Right kidney (tissue), 9 donors: Measurements from ENCODE around the gene ASAP2.

Experiments
- DNase-seq: peaks from one replicate; pipeline ENCODE4 v3.0.0-alpha.2; 2016
- long read RNA-seq, 8 donors: transcript quantifications; one replicate each; lab custom pipeline, GENCODE V29; 2026

Gene ASAP2
- long read RNA-seq, donor 1, full-length matches to known transcripts = 2 of 119 reads
- long read RNA-seq, donor 1, partial matches to known transcripts = 79 of 119 reads
- long read RNA-seq, donor 1, other reads (novel, unspliced or antisense) = 38 of 119 reads
- long read RNA-seq, donor 2, full-length matches to known transcripts = 2 of 46 reads
- long read RNA-seq, donor 2, partial matches to known transcripts = 34 of 46 reads
- long read RNA-seq, donor 2, other reads (novel, unspliced or antisense) = 10 of 46 reads
- long read RNA-seq, donor 3, full-length matches to known transcripts = 1 of 75 reads
- long read RNA-seq, donor 3, partial matches to known transcripts = 69 of 75 reads
- long read RNA-seq, donor 3, other reads (novel, unspliced or antisense) = 5 of 75 reads
- long read RNA-seq, donor 4, full-length matches to known transcripts = 8 of 173 reads
- long read RNA-seq, donor 4, partial matches to known transcripts = 123 of 173 reads
- long read RNA-seq, donor 4, other reads (novel, unspliced or antisense) = 42 of 173 reads
- long read RNA-seq, donor 5, full-length matches to known transcripts = 6 of 6 reads
- long read RNA-seq, donor 5, partial matches to known transcripts = 0 of 6 reads
- long read RNA-seq, donor 5, other reads (novel, unspliced or antisense) = 0 of 6 reads
- long read RNA-seq, donor 6, full-length matches to known transcripts = 3 of 52 reads
- long read RNA-seq, donor 6, partial matches to known transcripts = 49 of 52 reads
- long read RNA-seq, donor 6, other reads (novel, unspliced or antisense) = 0 of 52 reads
- long read RNA-seq, donor 7, full-length matches to known transcripts = 3 of 101 reads
- long read RNA-seq, donor 7, partial matches to known transcripts = 98 of 101 reads
- long read RNA-seq, donor 7, other reads (novel, unspliced or antisense) = 0 of 101 reads
- long read RNA-seq, donor 8, full-length matches to known transcripts = 1 of 19 reads
- long read RNA-seq, donor 8, partial matches to known transcripts = 18 of 19 reads
- long read RNA-seq, donor 8, other reads (novel, unspliced or antisense) = 0 of 19 reads

DNA sequence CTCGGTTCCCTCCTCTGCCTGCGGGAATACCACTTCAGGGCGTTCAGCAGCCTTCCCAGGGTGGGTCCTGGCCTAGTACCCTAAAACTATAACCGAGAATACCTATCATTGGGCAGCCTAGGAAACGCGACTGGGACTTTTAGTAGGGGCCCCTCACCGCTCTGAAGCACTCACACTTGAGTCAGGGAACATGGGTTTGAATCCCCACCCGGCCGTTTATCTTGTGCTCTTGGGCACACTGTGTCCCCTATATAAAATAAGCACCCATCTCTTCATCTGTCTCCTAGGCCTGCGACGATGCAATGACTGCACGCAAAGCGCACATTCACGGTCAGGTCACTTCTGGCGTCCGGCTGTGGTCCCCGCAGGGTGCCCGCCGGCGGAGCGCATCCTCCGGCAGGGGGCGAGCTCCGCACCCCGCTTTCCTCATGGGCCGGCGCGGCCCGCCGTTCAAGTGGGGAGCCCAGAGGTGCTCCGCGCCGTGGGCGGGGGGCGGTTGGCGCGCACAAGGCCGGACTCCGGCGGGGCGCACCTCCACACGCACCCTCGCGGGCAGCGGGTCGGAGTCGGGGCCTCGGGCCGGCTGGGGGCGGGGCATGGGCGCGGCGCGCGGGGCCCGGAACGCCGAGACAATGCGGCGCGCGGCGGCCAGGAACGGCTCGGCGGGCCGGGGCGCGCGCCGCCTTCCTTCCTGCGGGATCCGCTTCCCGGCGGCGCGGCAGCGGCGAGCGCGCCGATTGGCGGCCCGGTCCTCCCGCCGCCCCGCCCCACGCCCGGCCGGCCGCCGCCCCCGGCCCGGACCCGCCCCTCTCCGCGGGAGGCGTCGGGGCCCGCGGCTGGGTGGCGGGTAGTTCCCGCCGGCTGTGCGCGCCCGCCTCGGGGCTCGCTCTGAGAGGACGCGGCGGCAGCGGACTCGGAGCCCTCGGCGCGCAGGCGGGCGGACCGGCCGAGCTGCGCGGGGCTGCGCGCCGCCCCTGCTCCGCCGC lies at the start of gene ASAP2:
Gene ASAP2, plus strand, starts transcription at position 850 of the 986 bp plus-strand sequence. CDS start 293 bp downstream, outside the sequence.
- DNase-seq = peak; percentile 83

DNA sequence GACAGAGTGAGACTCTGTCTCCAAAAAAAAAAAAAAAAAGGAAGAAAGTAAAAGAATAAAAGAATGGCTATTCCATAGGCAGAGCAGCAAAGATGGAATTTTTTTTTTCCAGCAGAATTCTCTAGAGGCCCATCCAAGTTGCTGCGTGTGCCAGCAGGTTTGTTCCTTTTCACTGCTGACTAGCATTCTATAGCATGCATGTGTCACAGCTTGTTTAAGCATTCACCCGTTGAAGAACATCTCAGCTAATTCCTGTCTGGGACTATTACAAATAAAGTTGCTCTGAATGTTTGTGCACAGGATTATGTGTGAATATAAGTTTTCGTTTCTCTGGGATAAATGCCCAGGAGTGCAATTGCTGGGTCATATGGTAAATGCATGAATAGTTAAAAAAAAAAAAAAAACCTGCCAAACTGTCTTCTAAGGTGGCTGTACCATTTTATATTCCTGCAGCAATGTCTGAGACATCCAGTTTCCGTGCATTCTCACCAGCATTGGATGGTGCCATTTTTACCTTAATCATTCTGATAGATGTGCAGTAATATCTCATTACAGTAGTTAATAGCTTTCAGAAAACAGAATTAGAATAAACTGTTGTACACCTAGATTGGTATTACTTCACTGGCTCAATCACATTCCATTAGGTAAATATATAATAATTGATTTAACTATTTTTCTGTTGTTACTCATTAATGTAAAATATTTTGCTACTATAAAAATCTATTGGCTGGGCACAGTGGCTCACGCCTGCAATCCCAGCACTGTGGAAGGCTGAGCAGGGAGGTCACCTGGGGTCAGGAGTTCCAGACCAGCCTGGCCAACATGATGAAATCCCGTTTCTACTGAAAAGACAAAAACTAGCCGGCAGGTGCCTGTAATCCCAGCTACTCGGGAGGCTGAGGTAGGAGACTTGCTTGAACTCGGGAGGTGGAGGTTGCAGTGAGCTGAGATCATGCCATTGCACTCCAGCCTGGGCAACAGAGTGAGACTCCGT lies 47.5 kb upstream of the ASAP2 start:
- no peak for DNase-seq

GRCh38 chr2:9160732-9161131 lies 45.9 kb upstream of the ASAP2 start:
- DNase-seq = no peak

- DNase-seq = no peak
These were observed 43.8 kb upstream of the ASAP2 start for GRCh38 chr2:9162841-9163240.

DNA sequence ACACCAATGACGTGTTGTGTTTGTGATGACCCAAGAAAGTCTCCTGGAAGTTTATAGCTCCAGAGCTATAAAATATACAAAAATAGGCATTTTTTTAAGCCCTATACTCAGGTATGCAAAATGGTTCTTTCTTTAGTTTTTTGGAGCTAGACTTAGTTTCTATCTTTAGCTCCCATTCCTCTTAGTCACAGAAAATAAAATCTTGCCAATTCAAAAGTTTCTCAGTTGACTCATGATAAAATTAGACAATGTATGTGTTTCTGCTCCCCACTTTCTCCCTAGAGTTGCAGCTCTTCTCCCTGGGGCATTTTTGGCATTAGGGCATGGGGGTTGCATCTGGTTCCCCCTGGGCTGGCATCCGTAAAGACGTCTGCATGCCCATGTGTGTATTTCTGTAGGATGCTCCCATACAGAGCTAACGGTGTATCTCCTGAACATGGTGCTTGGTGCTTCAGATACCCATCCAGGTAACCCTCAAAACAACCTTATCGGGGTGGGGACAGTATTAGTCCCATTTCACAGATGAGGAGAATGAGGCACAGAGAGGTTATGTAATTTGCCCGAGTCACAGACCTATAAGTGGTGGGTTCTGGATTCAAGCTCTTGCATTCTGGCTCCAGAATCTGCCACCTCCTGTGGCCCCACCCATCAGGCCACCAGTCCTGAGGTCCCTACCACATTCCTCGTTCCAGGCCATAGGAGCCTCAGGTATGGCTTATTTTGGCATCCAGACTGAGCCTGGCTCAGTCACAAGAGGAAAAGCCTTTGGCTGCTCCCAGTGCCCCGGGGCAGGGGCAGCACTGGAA lies 43.1 kb upstream of the ASAP2 start:
- no peak for DNase-seq

- no peak for DNase-seq
These were observed 42.5 kb upstream of the ASAP2 start for GRCh38 chr2:9164112-9164608.

GRCh38 chr2:9165625-9166024 lies 41.0 kb upstream of the ASAP2 start:
- DNase-seq = no peak

GRCh38 chr2:9166579-9167377 lies 39.8 kb upstream of the ASAP2 start:
- DNase-seq = no peak

DNA sequence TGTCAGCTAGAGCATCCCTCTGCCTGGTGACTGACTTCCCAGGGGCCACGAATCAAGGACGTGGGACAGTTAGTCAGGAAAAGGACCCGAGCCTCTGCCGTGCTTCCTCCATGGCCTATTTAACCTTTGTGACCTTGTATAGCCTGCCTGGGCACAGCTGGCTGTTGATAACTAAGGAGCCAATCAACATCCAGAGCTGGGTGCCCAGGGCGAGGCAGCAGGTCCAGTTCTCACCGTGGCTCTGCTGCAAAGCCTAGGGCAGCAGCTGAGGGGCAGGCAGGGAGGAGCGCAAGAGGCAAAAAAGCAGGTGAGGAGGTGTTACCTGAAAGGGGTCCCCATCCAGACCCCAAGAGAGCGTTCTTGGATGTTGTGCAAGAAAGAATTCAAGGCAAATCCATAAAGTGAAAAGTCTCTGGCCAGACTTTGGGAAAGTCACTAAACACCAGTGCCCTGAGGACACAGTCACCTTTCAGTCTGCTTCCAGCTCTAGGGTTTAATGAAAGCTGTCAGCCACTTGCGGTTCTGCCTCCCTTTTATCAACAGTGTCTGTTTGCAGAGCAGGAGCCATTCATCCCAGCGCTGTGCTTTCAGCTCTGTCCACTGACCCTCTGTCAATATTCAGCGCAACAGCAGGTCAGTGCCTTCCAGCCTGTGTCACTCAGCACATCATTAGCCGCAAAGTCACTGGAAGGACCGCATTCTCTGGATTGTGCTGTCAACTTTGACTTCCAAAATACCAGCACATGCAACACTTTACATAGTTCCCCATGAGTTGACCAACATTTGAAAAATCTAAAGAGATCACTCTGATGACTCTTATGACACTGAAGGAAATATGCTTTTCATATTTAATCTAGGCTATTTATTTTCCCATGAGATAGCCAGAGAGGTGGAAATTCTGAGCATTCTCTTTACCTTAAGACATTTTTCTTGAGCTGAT lies 38.6 kb upstream of the ASAP2 start:
- no peak for DNase-seq

- DNase-seq = no peak
These were observed 37.8 kb upstream of the ASAP2 start for GRCh38 chr2:9168821-9169221.

- DNase-seq = no peak
These were observed 37.1 kb upstream of the ASAP2 start for GRCh38 chr2:9169349-9170107.

DNA sequence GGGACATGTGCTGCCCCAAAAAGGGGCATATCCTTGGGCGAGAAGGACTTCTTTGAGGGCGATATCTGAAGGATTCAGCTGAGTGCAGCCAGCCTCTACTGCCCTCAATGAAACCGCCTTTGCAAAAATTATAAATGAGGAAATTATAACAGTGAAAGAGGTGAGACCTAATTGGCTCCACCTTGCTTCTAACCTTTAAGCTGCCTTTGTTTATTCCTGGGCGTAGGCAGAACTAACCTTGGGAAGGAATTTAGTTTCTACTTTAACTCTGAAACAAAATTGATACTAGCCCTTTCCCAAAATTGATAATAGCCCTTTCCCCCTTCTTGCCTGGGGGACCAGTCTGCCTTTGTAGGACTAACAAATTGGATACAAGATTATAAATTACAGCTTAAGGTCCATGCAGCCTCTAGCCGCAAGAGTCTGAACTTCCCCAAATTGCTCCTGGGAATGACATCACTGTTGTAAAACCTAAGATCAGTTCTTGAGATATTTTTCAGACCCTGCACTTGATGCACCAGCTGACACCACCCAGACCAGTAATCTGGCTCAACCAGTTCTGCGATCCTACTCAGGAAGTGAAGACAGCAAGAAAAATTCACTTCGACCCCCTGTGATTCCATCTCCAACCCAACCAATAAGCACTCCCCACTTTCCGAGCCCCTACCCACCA lies 36.0 kb upstream of the ASAP2 start:
- no peak for DNase-seq

- no peak for DNase-seq
These were observed 31.7 kb upstream of the ASAP2 start for GRCh38 chr2:9174771-9175437.

GRCh38 chr2:9178110-9178903 lies 28.3 kb upstream of the ASAP2 start:
- peak; percentile 50 for DNase-seq
